KMS-11 (cell line): ENCODE data around the gene UGT1A6.

Source experiments
- H2AFZ ChIP-seq: fragments of 200-600 bp; sonication (generic); 2 replicates; pipeline ENCODE4 v1.6.1; 2016; ENCODE audit warnings: antibody characterized with exemption, mixed run types, low read depth
- H3K27ac ChIP-seq: fragments of 200-600 bp; sonication (generic); 2 replicates; pipeline ENCODE4 v1.6.1; 2016; ENCODE audit warnings: mild to moderate bottlenecking, mixed run types
- H3K27me3 ChIP-seq: fragments of 200-600 bp; sonication (generic); 2 replicates; pipeline ENCODE4 v1.6.1; 2017; ENCODE audit warnings: mild to moderate bottlenecking, low read depth, mixed run types, moderate library complexity; ENCODE audit not compliant: insufficient read depth
- H3K36me3 ChIP-seq: fragments of 200-600 bp; sonication (generic); 2 replicates; pipeline ENCODE4 v1.6.1; 2017; ENCODE audit warnings: mild to moderate bottlenecking, mixed run types; ENCODE audit not compliant: insufficient read depth
- H3K4me1 ChIP-seq: fragments of 200-600 bp; sonication (generic); 2 replicates; pipeline ENCODE4 v1.6.1; 2016; ENCODE audit warnings: mild to moderate bottlenecking, low read depth, mixed run types; ENCODE audit not compliant: poor library complexity, severe bottlenecking
- H3K4me2 ChIP-seq: fragments of 200-600 bp; sonication (generic); 2 replicates; pipeline ENCODE4 v1.7.0; 2016; ENCODE audit warnings: mild to moderate bottlenecking, mixed run types
- H3K4me3 ChIP-seq: fragments of 200-600 bp; sonication (generic); IDR thresholded peaks from 2 replicates; pipeline ENCODE4 v1.6.1; 2017; ENCODE audit warnings: low read depth, low read length, mixed read lengths; ENCODE audit not compliant: insufficient read depth
- H3K79me2 ChIP-seq: fragments of 200-600 bp; sonication (generic); 2 replicates; pipeline ENCODE4 v1.6.1; 2016; ENCODE audit warnings: low read depth, mixed run types; ENCODE audit not compliant: insufficient read depth
- H3K9ac ChIP-seq: fragments of 200-600 bp; sonication (generic); 2 replicates; pipeline ENCODE4 v1.6.1; 2016; ENCODE audit warnings: mild to moderate bottlenecking, mixed run types
- H4K20me1 ChIP-seq: fragments of 200-600 bp; sonication (generic); 2 replicates; pipeline ENCODE4 v1.6.1; 2016; ENCODE audit warnings: mild to moderate bottlenecking, mixed run types; ENCODE audit not compliant: insufficient read depth
- TF ChIP-seq, protein P1 (sequence below): fragments of 200-600 bp; sonication (generic); conservative IDR thresholded peaks from 2 replicates; pipeline ENCODE4 v1.6.1; 2017; ENCODE audit warnings: low read depth, mild to moderate bottlenecking, antibody characterized with exemption, low read length, moderate library complexity, mixed read lengths

The UGT1A6 gene

DNA sequence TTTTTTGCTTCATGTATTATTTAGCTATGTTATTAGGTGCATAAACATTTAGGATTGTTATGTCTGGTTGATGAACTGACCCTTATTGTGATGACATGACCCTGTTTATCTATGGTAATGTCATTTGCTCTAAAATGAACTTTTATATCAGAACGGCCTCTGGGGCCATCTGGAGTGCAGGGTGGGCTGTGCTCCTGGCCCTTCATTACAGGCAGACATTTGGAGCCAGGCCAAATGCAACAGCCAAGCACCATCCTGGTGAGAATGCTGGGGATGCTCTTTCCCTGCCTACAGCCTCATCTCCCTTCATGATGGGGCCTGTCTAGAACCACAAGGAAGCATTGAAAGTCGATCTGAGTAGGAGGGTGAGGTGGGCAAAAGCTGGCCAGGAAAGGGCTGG lies 123.6 kb downstream of the UGT1A6 start:
- no peak overlapping the region for H3K9ac ChIP-seq
- no peak overlapping the region for H3K27ac ChIP-seq
- H3K4me3 ChIP-seq = no peak overlapping the region
- H3K27me3 ChIP-seq = no peaks in the 10 kb centered on the region
- H3K4me2 ChIP-seq = no peak overlapping the region
- H3K4me1 ChIP-seq = no peaks in the 10 kb centered on the region
- no peak overlapping the region for H2AFZ ChIP-seq
- no peaks in the 10 kb centered on the region for H3K79me2 ChIP-seq
- TF ChIP-seq, protein P1, sequence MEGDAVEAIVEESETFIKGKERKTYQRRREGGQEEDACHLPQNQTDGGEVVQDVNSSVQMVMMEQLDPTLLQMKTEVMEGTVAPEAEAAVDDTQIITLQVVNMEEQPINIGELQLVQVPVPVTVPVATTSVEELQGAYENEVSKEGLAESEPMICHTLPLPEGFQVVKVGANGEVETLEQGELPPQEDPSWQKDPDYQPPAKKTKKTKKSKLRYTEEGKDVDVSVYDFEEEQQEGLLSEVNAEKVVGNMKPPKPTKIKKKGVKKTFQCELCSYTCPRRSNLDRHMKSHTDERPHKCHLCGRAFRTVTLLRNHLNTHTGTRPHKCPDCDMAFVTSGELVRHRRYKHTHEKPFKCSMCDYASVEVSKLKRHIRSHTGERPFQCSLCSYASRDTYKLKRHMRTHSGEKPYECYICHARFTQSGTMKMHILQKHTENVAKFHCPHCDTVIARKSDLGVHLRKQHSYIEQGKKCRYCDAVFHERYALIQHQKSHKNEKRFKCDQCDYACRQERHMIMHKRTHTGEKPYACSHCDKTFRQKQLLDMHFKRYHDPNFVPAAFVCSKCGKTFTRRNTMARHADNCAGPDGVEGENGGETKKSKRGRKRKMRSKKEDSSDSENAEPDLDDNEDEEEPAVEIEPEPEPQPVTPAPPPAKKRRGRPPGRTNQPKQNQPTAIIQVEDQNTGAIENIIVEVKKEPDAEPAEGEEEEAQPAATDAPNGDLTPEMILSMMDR = no peak
- no peaks in the 10 kb centered on the region for H4K20me1 ChIP-seq
- H3K36me3 ChIP-seq = no peaks in the 10 kb centered on the region

DNA sequence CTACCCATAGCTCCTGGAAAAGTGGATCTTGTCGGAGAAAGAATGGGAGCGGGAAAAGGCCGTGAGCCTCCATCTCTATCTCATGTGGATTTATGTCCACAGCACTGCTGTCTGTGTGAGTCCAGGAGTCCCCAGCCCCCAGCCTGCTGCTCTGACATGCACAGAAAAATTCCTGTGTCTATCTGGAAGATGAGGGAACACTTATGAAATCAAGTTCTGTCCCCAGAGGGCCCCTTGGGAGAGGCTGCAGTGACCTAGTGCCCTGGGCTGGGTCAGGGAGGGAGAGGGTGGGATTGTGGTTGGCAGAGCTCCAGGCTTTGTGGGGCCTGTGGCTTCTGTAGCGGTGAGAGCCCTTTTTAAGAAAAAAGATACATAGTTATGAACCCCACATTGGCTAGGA lies 124.1 kb downstream of the UGT1A6 start:
- Histone ChIP-seq H3K4me1 (no peaks in the 10 kb centered on the region), H3K79me2 (no peaks in the 10 kb centered on the region), H3K27me3 (no peaks in the 10 kb centered on the region), H4K20me1 (no peaks in the 10 kb centered on the region), H2AFZ (no peak overlapping the region), H3K4me2 (no peak overlapping the region), H3K9ac (no peak overlapping the region), H3K27ac (no peak overlapping the region), H3K36me3 (no peaks in the 10 kb centered on the region), H3K4me3 (no peak overlapping the region)
- TF ChIP-seq, protein P1 = no peak

DNA sequence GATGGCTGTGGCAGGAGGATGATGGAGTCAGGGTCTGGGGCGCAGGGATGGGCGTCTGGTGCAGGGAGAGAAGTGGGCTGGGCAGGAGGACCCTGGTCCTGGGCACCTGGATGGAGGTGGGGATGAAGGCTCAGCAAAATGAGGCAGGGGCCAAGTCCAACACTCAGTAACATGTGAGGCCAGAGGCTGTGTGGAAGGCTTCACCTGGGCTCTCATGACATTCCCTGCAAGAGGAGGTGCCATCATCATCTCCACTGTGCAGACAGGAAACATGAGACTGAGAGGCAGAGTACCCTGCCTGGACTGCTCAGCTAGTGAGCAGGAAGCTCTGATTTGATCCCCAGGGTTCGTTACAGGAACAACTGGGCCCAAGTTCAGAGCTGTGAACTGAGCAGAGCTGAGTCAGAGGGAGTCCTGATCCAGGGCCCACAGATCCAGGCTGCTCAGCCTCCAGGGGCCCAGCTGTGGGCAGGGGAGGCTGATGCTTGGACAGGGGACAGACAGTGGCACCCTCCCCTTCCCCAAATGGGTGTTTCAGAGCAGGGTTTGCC lies 124.7 kb downstream of the UGT1A6 start:
- Histone ChIP-seq H4K20me1 (no peaks in the 10 kb centered on the region), H3K9ac (no peak overlapping the region), H3K27ac (no peak overlapping the region), H3K4me2 (no peak overlapping the region), H2AFZ (no peak overlapping the region), H3K79me2 (no peaks in the 10 kb centered on the region), H3K4me1 (no peaks in the 10 kb centered on the region), H3K36me3 (no peaks in the 10 kb centered on the region), H3K27me3 (no peaks in the 10 kb centered on the region), H3K4me3 (no peak overlapping the region)
- TF ChIP-seq, protein P1 = no peak

DNA sequence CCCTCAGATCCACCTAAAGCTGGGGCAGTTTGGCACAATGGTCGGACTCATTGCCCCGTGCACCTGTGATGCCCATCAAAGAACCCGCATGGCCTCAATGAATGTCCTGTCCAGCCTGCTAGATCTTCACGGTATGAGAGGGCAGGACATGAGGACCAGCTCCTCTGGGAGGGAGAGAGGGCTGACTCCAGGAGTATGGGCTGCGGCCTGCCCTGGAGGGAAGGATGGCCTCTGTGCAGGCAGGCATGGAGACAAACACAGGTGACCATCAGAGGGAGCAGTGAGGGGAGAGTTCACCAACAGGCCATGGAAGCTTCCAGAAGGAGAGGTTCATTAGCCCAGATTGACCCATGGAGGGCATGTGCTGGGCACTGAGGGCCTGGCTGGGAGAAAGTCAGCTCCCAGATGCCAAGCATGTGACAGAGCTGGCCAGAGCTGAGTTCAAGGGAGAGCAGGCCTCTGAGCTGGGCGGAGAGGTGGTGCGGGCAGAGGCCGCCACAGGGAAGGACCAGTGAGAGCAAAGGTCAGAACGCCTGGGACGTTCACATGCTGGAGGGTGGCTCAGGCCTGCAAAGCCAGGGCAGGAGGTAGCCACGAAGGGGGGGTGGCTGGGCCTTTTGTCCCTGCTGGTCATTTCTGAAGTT lies 125.4 kb downstream of the UGT1A6 start:
- Histone ChIP-seq H3K36me3 (no peaks in the 10 kb centered on the region), H3K27me3 (no peaks in the 10 kb centered on the region), H3K4me1 (no peaks in the 10 kb centered on the region), H3K4me3 (no peak overlapping the region), H3K27ac (no peak overlapping the region), H3K4me2 (no peak overlapping the region), H2AFZ (no peak overlapping the region), H3K79me2 (no peaks in the 10 kb centered on the region), H3K9ac (no peak overlapping the region), H4K20me1 (no peaks in the 10 kb centered on the region)
- TF ChIP-seq, protein P1 = no peak
